ENCODE data around the gene TSHZ1.
"Not testable (repeated sequence)": the region's sequence is repeated elsewhere in the genome, so short reads cannot be mapped to it uniquely, and the experiment has no call there.

Gene TSHZ1

GRCh38 chr18:75314606-75315005 is 104.0 kb downstream of the TSHZ1 start:
- DNase-seq (ENCODE audit: low read depth in 2 of 2) = no peak

GRCh38 chr18:75316223-75316622 is 105.6 kb downstream of the TSHZ1 start:
- no peak for DNase-seq (ENCODE audit: low read depth in 2 of 2)

- no peak for DNase-seq (ENCODE audit: low read depth in 2 of 2)
These were observed 106.2 kb downstream of the TSHZ1 start for GRCh38 chr18:75316826-75317225.

GRCh38 chr18:75317300-75317699 is 106.7 kb downstream of the TSHZ1 start:
- DNase-seq (ENCODE audit: low read depth in 2 of 2) = no peak

GRCh38 chr18:75317703-75318102 is 107.1 kb downstream of the TSHZ1 start:
- DNase-seq (ENCODE audit: low read depth in 2 of 2) = no peak

GRCh38 chr18:75319905-75320304 is 109.3 kb downstream of the TSHZ1 start:
- DNase-seq (ENCODE audit: low read depth in 2 of 2) = no peak

GRCh38 chr18:75320506-75320905 is 109.9 kb downstream of the TSHZ1 start:
- no peak for DNase-seq (ENCODE audit: low read depth in 2 of 2)

GRCh38 chr18:75321431-75321830 is 110.8 kb downstream of the TSHZ1 start:
- no peak for DNase-seq (ENCODE audit: low read depth in 2 of 2)

- no peak for DNase-seq (ENCODE audit: low read depth in 2 of 2)
These were observed 111.6 kb downstream of the TSHZ1 start for GRCh38 chr18:75322206-75322605.

GRCh38 chr18:75323821-75324585 is 113.4 kb downstream of the TSHZ1 start:
- no peak for DNase-seq (ENCODE audit: low read depth in 2 of 2)

- DNase-seq (ENCODE audit: low read depth in 2 of 2) = no peak
These were observed 114.2 kb downstream of the TSHZ1 start for GRCh38 chr18:75324686-75325257.

GRCh38 chr18:75329753-75330152 is 119.2 kb downstream of the TSHZ1 start:
- not testable (repeated sequence) for DNase-seq (ENCODE audit: low read depth in 2 of 2)

- DNase-seq (ENCODE audit: low read depth in 2 of 2) = no peak
These were observed 119.7 kb downstream of the TSHZ1 start for GRCh38 chr18:75330308-75330707.

- DNase-seq (ENCODE audit: low read depth in 2 of 2) = no peak
These were observed 124.3 kb downstream of the TSHZ1 start for GRCh38 chr18:75334869-75335268.

GRCh38 chr18:75335511-75335910 is 124.9 kb downstream of the TSHZ1 start:
- DNase-seq (ENCODE audit: low read depth in 2 of 2) = no peak

- no peak for DNase-seq (ENCODE audit: low read depth in 2 of 2)
These were observed 126.2 kb downstream of the TSHZ1 start for GRCh38 chr18:75336767-75337166.

GRCh38 chr18:75337348-75337747 is 126.8 kb downstream of the TSHZ1 start:
- no peak for DNase-seq (ENCODE audit: low read depth in 2 of 2)

GRCh38 chr18:75338631-75339030 is 128.0 kb downstream of the TSHZ1 start:
- DNase-seq (ENCODE audit: low read depth in 2 of 2) = no peak

Data from activated CD4-positive, alpha-beta T cell treated with anti-CD3 and anti-CD28 coated beads for 24 hours (primary cell).